Activated gamma-delta T cell (primary cell): Measurements from ENCODE around the gene NUP210.

Experiments
- DNase-seq: peaks from one replicate; lab custom pipeline; 2025; lab: John Stamatoyannopoulos, UW

NUP210 gene

GRCh38 chr3:13274551-13275332 is 145.4 kb downstream of the NUP210 start:
- DNase-seq, result no peak

DNA sequence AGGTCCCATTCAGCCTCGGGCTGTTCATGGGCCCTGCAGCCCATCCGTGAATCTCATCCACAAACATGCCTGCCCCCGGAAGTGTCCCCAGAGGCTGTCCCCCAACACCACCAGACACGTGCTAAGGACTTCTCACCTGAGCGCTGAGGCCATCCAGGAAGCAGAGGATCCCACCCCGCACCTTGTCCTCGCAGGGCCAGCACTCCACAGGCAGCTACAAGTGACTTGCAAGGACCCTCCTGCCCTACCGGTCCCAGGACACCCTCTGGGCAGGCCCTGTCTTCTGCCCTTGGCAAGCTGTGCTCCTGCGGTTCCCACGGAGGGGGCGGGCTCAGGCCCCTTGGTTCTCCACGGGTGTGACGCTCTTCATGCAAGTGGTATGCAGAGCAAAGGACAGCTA is 146.0 kb downstream of the NUP210 start:
- DNase-seq, result no peak

GRCh38 chr3:13273604-13274105 is 146.5 kb downstream of the NUP210 start:
- DNase-seq, result no peak

GRCh38 chr3:13272831-13273603 is 147.1 kb downstream of the NUP210 start:
- no peak for DNase-seq

GRCh38 chr3:13269711-13270378 is 150.3 kb downstream of the NUP210 start:
- no peak for DNase-seq

DNA sequence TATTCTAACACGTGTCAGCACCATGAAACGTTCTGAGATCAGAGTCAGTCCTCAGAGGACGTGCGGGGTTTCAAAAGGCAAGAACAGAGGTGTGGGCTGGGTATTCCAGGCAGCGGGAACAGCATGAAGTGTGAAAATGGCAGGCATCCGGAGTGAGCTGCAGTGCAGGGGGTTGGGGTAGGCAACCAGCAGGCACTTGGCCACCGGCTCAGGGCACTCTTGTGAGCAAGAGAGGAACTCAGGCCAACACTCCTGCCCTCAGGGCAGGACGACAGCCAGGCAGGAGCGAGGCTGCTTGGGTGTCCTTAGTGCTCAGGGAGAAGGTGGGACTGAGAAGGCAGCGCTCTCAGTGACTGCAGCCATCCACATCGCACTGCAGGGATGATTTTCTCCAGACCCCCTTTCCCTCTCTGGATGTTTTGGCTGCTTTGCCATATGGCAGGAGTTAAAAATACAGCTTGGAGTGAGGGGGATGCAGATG is 151.1 kb downstream of the NUP210 start:
- no peak for DNase-seq

- no peak for DNase-seq
These were observed 152.0 kb downstream of the NUP210 start for GRCh38 chr3:13268120-13268519.

GRCh38 chr3:13266651-13267362 is 153.3 kb downstream of the NUP210 start:
- DNase-seq, result no peak
